Brain microvascular endothelial cell (primary cell): ENCODE results near the gene CCDC126.

ENCODE experiments used
- DNase-seq: peaks from one replicate; pipeline ENCODE4 v3.0.0-alpha.2; 2020
- H3K27ac ChIP-seq: fragments of 250-450 bp; sonication (Bioruptor Pico); 2 replicates; pipeline ENCODE4 v1.5.1; 2020; ENCODE audit warnings: mild to moderate bottlenecking, moderate library complexity
- H3K27me3 ChIP-seq: fragments of 250-450 bp; sonication (Bioruptor Pico); replicated peaks from 2 replicates; pipeline ENCODE4 v1.5.1; 2020; ENCODE audit warnings: mild to moderate bottlenecking
- H3K36me3 ChIP-seq: fragments of 250-450 bp; sonication (Bioruptor Pico); replicated peaks from 2 replicates; pipeline ENCODE4 v1.5.1; 2020; ENCODE audit warnings: mild to moderate bottlenecking
- H3K4me3 ChIP-seq: 2 replicates; pipeline ENCODE4 v1.5.1; 2011; ENCODE audit warnings: low read depth, mild to moderate bottlenecking, control low read depth, low read length, moderate library complexity
- CTCF ChIP-seq: IDR thresholded peaks from 2 replicates; pipeline ENCODE4 v1.5.1; 2011; ENCODE audit warnings: low read depth, mild to moderate bottlenecking, moderate library complexity, low read length, control low read depth, inconsistent platforms; ENCODE audit errors: missing control alignments
- in situ Hi-C: cut with HindIII; loops from 2 replicates; pipeline ENCODE4 v1.10.0; 2017; ENCODE audit warnings: low sequenced_read_pairs, low pct_ligation_motif_present

Gene CCDC126

GRCh38 chr7:23693224-23693623 lies 96.0 kb downstream of the CCDC126 start:
- Histone ChIP-seq H3K27ac (no peak overlapping the region), H3K4me3 (no peak overlapping the region), H3K36me3 (no peaks in the 10 kb centered on the region), H3K27me3 (no peaks in the 10 kb centered on the region)
- no peak for DNase-seq
- in situ Hi-C loops: no loop called here
- TF ChIP-seq CTCF: no peak
